ENCODE results near the gene TRPM2.

- TF ChIP-seq POLR2A (IDR thresholded peaks at IDR 0.05) (no peak), CTCF (IDR thresholded peaks at IDR 0.05) (no peak), POLR2AphosphoS5 (IDR thresholded peaks at IDR 0.05) (no peak), EP300 (IDR thresholded peaks at IDR 0.05) (no peak)
Observed at GRCh38 chr21:44423941-44424607, 70.7 kb downstream of the TRPM2 start.
